Lower leg skin (tissue), 3 donors: ENCODE measurements around the gene TNNI2.

Source experiments
- CTCF ChIP-seq, 3 donors: fragments of 450-650 bp; IDR thresholded peaks; one replicate each; pipeline ENCODE4 v1.5.1; 2016; ENCODE audit warnings: antibody characterized with exemption in 3 of 3, mild to moderate bottlenecking in 3 of 3, moderate library complexity in 2 of 3
- POLR2A ChIP-seq, 2 donors: fragments of 450-650 bp; IDR thresholded peaks; one replicate each; pipeline ENCODE4 v1.6.1; 2016 to 2017; ENCODE audit warnings: antibody characterized with exemption in 2 of 2, mild to moderate bottlenecking in 1 of 2, moderate library complexity in 1 of 2

- TF ChIP-seq CTCF (IDR thresholded peaks at IDR 0.05) = no peak
- no peak for TF ChIP-seq POLR2A (IDR thresholded peaks at IDR 0.05)
Measured at GRCh38 chr11:1868636-1869291, 30.0 kb downstream of the TNNI2 start.
